Neuronal stem cell (in vitro differentiated cells): ENCODE results near the gene LRMDA.
A peak's percentile ranks its signal among the peaks of the same experiment; 100 is the strongest.

Experiments used
- DNase-seq: peaks from one replicate; pipeline ENCODE4 v3.0.0-alpha.2; 2013; ENCODE audit warnings: low spot score
- H2AFZ ChIP-seq: one replicate; pipeline ENCODE4 v1.6.1; 2013; ENCODE audit warnings: mild to moderate bottlenecking, low read length, inconsistent platforms
- H2AK5ac ChIP-seq: 2 replicates; pipeline ENCODE4 v1.6.1; 2013; ENCODE audit warnings: low read depth, mild to moderate bottlenecking, inconsistent platforms, low read length, moderate library complexity, mixed read lengths
- H2BK120ac ChIP-seq: 2 replicates; pipeline ENCODE4 v1.6.1; 2013; ENCODE audit warnings: low read depth, mild to moderate bottlenecking, inconsistent platforms, low read length, moderate library complexity, mixed read lengths
- H2BK12ac ChIP-seq: one replicate; pipeline ENCODE4 v1.6.1; 2013; ENCODE audit warnings: low read length, inconsistent platforms
- H2BK15ac ChIP-seq: 2 replicates; pipeline ENCODE4 v1.6.1; 2013; ENCODE audit warnings: mild to moderate bottlenecking, low read length, inconsistent platforms, mixed read lengths
- H2BK5ac ChIP-seq: one replicate; pipeline ENCODE4 v1.6.1; 2013; ENCODE audit warnings: inconsistent platforms, mild to moderate bottlenecking, low read length, moderate library complexity
- H3K14ac ChIP-seq: one replicate; pipeline ENCODE4 v1.6.1; 2013; ENCODE audit warnings: low read length, inconsistent platforms
- H3K18ac ChIP-seq: 2 replicates; pipeline ENCODE4 v1.6.1; 2013; ENCODE audit warnings: low read length, inconsistent platforms
- H3K23ac ChIP-seq: 2 replicates; pipeline ENCODE4 v1.6.1; 2013; ENCODE audit warnings: low read depth, mild to moderate bottlenecking, mixed read lengths, low read length, inconsistent platforms; ENCODE audit not compliant: poor library complexity
- H3K27ac ChIP-seq: replicated peaks from 3 replicates; pipeline ENCODE4 v1.5.1; 2013; ENCODE audit warnings: low read length, inconsistent platforms
- H3K27me3 ChIP-seq, 3 experiments: 2 replicates each; pipeline ENCODE4 v1.6.1; 2013; ENCODE audit warnings: low read length in 3 of 3, mild to moderate bottlenecking in 2 of 3, inconsistent platforms in 1 of 3, low read depth in 1 of 3, mixed read lengths in 1 of 3, moderate library complexity in 1 of 3; ENCODE audit not compliant: control insufficient read depth in 3 of 3, insufficient read depth in 3 of 3
- H3K36me3 ChIP-seq, 2 donors: replicated peaks in 1 of 2; 2 replicates each; pipeline ENCODE4 v1.6.1; 2013; ENCODE audit warnings: low read length in 2 of 2; ENCODE audit not compliant: control insufficient read depth in 2 of 2, insufficient read depth in 2 of 2
- H3K4ac ChIP-seq: 2 replicates; pipeline ENCODE4 v1.6.1; 2013; ENCODE audit warnings: inconsistent platforms, mild to moderate bottlenecking, low read length, moderate library complexity
- H3K4me1 ChIP-seq, 2 donors: 1 replicate in 1 of 2; 2 replicates in 1 of 2; pipeline ENCODE4 v1.6.1; 2013; ENCODE audit warnings: low read length in 2 of 2, low read depth in 1 of 2; ENCODE audit not compliant: control insufficient read depth in 2 of 2, insufficient read depth in 1 of 2
- H3K4me2 ChIP-seq: one replicate; pipeline ENCODE4 v1.6.1; 2013; ENCODE audit warnings: mild to moderate bottlenecking, low read length, inconsistent platforms; ENCODE audit not compliant: insufficient read depth, poor library complexity, severe bottlenecking
- H3K4me3 ChIP-seq, 2 donors: 2 replicates each; pipeline ENCODE4 v1.5.1; 2013; ENCODE audit warnings: low read length in 2 of 2, mild to moderate bottlenecking in 2 of 2, inconsistent platforms in 1 of 2, moderate library complexity in 1 of 2
- H3K79me1 ChIP-seq: one replicate; pipeline ENCODE4 v1.6.1; 2013; ENCODE audit warnings: low read depth, mild to moderate bottlenecking, inconsistent platforms, low read length, moderate library complexity
- H3K9ac ChIP-seq: one replicate; pipeline ENCODE4 v1.6.1; 2013; ENCODE audit warnings: mild to moderate bottlenecking, low read depth, low read length, inconsistent platforms; ENCODE audit not compliant: poor library complexity
- H3K9me3 ChIP-seq, 2 donors: replicated peaks in 1 of 2; 2 replicates each; pipeline versions ENCODE3 to v1.6.1; 2013; ENCODE audit warnings: low read length in 2 of 2, mild to moderate bottlenecking in 2 of 2, inconsistent platforms in 1 of 2, low read depth in 1 of 2, mixed read lengths in 1 of 2, moderate library complexity in 1 of 2; ENCODE audit not compliant: control insufficient read depth in 2 of 2, insufficient read depth in 1 of 2
- H4K8ac ChIP-seq: one replicate; pipeline ENCODE4 v1.6.1; 2013; ENCODE audit warnings: low read depth, mild to moderate bottlenecking, inconsistent platforms, low read length, moderate library complexity
- H4K91ac ChIP-seq: one replicate; pipeline ENCODE4 v1.6.1; 2013; ENCODE audit warnings: low read length, low read depth, mild to moderate bottlenecking, inconsistent platforms; ENCODE audit not compliant: poor library complexity
- WGBS, 2 donors: extraction: QIAGEN DNeasy Blood & Tissue Kit; methylation state at CpG; one replicate each; pipeline ENCODE4 v1.1.7; 2013; ENCODE audit warnings: missing lambda C conversion rate in 2 of 2, mixed read lengths in 1 of 2; ENCODE audit not compliant: insufficient read length in 2 of 2, insufficient replicate concordance in 1 of 2; ENCODE audit errors: extremely low coverage in 2 of 2; 5-methylcytosine and 5-hydroxymethylcytosine counted together

The LRMDA gene

DNA sequence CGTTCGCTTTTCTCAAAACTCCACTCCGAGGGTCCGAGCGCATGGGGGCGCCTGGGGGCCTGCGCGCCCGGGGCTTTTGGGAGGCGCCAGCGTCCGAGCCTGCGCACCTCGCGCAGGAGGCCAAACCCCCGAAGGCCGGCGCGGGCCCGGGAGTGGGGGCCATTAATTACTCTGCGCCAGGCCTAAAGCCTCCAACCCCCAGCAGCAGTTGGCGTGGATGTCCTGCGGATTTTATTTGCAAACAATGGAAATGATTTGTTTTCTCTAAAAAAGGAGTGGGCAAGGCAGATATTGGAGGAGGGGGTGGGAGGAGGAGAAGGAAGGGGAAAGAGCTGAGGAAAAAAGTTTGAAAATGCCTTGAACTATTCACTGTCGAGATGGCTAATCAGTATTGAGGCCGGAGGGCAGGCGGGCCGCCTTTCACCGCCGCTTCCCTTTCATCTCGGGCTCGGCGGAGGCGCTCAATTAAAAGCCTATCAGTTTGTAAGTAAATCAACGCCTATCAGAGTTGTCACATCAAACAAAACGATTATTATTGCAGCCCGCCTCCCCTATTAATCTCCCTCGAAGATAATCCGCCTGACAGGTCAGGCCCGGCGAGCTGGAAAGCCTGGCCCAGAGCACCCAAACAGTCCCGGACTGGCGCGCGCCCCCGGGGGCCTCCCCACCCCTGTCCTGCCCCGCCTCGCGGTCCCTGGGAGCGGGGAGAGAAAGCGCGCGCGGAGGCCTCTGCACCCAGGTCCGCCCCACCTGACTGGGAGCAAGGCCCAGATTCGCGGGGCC is 26.4 kb upstream of the LRMDA start:
- peaks cover 0 to 45% (median 19%) of the 10 kb centered on the region in 3 experiments for H3K27me3 ChIP-seq
- no peak overlapping the region for H3K4ac ChIP-seq
- peak overlapping the region; percentile 9 for H2BK120ac ChIP-seq
- peaks cover 9 to 18% of the 10 kb centered on the region in 2 donors for H3K4me1 ChIP-seq
- no peak overlapping the region for H4K8ac ChIP-seq
- H4K91ac ChIP-seq = peak overlapping the region; percentile 92
- peak overlapping the region; percentile 95 for H3K23ac ChIP-seq
- peaks cover 0 to 19% of the 10 kb centered on the region in 2 donors for H3K36me3 ChIP-seq
- H2AK5ac ChIP-seq = peak overlapping the region; percentile 97
- peak overlapping the region; percentile 59 to 83 for H3K4me3 ChIP-seq
- peak; percentile 58 for DNase-seq
- H3K18ac ChIP-seq = peak overlapping the region; percentile 97
- peak overlapping the region; percentile 91 for H2BK15ac ChIP-seq
- no peak overlapping the region for H2BK5ac ChIP-seq
- no peak overlapping the region for H3K27ac ChIP-seq
- H2BK12ac ChIP-seq = no peak overlapping the region
- H3K9me3 ChIP-seq = peaks cover 0 to 2% of the 10 kb centered on the region in 2 donors
- WGBS, 2 donors = no CpG with 5 or more reads among the region's 56 CpGs
- peak overlapping the region; percentile 100 for H2AFZ ChIP-seq
- H3K14ac ChIP-seq = no peak overlapping the region
- H3K4me2 ChIP-seq = peak overlapping the region; percentile 95
- peak overlapping the region; percentile 86 for H3K9ac ChIP-seq
- peaks cover 10% of the 10 kb centered on the region for H3K79me1 ChIP-seq

DNA sequence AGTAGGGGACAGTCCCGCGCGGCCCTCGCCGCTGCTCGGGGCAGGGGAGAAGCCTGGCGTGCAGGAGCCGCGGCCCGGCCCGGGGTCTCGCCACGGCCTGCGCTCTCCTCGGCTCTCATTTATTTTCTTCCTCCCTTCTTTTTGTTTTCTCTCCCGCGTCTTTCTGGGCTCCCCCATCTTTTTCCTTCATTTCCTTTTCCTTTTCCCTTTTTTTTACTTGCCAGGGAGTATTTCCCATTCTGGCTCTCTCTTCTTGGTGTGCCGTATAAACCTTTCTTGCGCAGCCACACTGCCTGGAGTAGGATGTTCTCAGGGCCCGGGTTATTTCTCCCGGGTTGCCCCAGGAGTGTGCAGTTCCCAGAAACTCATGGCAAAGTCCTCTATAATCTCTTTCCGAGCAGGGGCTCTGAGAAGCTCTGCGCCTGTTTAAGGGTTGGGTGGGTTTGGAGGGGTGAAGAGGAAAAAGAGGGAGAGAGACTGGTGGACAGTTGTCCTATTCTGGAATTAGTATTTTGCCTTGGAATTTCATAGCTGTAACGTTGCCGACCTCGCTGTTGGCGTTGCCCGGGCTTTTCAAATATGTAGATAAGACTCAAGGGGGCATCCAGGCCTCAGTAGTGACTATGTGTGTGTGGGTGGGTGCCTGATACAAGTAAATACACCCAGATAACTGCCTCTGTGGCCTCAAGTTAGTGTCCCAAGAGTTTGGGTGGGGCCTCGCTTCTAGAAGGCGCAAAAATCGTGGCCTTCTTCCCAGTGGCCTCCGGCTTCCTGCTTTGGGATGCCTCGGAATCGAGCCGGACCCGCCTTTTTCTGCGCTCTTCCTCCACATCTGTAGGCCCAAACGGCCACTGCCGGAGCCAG is 25.6 kb upstream of the LRMDA start:
- peak overlapping the region; percentile 59 to 70 for H3K4me3 ChIP-seq

DNA sequence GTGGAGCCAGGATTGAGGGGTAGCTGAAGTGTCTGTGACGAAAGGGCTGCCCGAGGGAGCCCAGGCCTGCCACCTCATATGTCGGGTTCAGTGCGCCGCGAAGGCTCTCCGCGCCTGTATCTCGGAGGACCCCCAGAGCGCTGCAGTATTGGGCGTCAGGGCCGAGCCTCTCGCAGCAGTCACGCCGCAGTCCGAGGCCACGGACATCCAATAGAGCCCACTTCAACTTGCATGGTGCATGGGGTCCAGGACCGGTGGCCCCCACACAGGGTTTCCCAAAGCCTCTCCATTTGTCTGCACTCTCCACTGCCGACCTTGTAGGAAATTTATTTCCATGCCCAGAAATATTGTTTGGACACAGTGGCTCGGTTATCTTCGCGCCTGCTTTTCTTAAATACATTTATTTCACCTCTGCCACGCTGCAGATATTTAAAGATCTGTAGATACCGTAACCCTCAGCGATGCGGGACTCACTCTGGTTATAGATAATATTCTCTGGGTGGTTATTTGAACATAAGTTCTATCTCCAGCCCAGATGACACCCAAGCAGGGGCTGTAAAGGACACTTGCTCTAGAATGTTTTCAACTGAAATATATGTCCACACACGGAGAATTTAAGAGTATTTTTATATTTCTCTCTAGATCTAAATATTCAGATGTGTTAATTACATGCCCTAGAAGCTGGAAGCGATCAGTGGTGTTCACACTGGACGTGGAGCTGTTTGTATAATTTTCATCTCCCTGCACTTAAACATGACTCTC is 24.8 kb upstream of the LRMDA start:
- DNase-seq = peak; percentile 21

More for the DNA sequence above, 25.6 kb upstream of the LRMDA start:
- Histone ChIP-seq H2AK5ac (peak overlapping the region; percentile 99), H2BK120ac (peak overlapping the region; percentile 58), H3K27me3 (peaks cover 0 to 41% (median 19%) of the 10 kb centered on the region in 3 experiments), H3K27ac (no peak overlapping the region), H3K23ac (peak overlapping the region; percentile 87), H3K36me3 (peaks cover 0 to 21% of the 10 kb centered on the region in 2 donors), H3K14ac (no peak overlapping the region), H3K4ac (no peak overlapping the region), H3K9me3 (peaks cover 0 to 2% of the 10 kb centered on the region in 2 donors), H2BK15ac (no peak overlapping the region), H4K8ac (no peak overlapping the region), H2BK12ac (peak overlapping the region; percentile 94), H2BK5ac (peak overlapping the region; percentile 39), H2AFZ (peak overlapping the region; percentile 100), H3K4me2 (peak overlapping the region; percentile 95), H4K91ac (no peak overlapping the region), H3K4me1 (peaks cover 8 to 23% of the 10 kb centered on the region in 2 donors), H3K9ac (no peak overlapping the region), H3K79me1 (peaks cover 4% of the 10 kb centered on the region), H3K18ac (peak overlapping the region; percentile 90)
- no CpG with 5 or more reads among the region's 39 CpGs for WGBS, 2 donors
- DNase-seq = peak; percentile 30

More for the DNA sequence above, 24.8 kb upstream of the LRMDA start:
- Histone ChIP-seq H3K14ac (no peak overlapping the region), H3K4me3 (no peak overlapping the region), H3K79me1 (no peaks in the 10 kb centered on the region), H3K4ac (no peak overlapping the region), H4K8ac (no peak overlapping the region), H3K9me3 (peaks cover 0 to 2% of the 10 kb centered on the region in 2 donors), H2BK15ac (no peak overlapping the region), H3K27ac (no peak overlapping the region), H2BK12ac (peak overlapping the region; percentile 94), H3K4me2 (peak overlapping the region; percentile 93), H3K23ac (peak overlapping the region; percentile 87), H2AFZ (no peak overlapping the region), H3K18ac (peak overlapping the region; percentile 90), H2BK5ac (peak overlapping the region; percentile 39), H3K9ac (peak overlapping the region; percentile 32), H3K4me1 (peaks cover 8 to 23% of the 10 kb centered on the region in 2 donors), H2AK5ac (peak overlapping the region; percentile 99), H3K36me3 (peaks cover 0 to 21% of the 10 kb centered on the region in 2 donors), H3K27me3 (peaks cover 0 to 41% (median 19%) of the 10 kb centered on the region in 3 experiments), H4K91ac (no peak overlapping the region), H2BK120ac (peak overlapping the region; percentile 58)
- no CpG with 5 or more reads among the region's 29 CpGs for WGBS, 2 donors
